Measurements from ENCODE around the gene CDH12.

Gene CDH12

DNA sequence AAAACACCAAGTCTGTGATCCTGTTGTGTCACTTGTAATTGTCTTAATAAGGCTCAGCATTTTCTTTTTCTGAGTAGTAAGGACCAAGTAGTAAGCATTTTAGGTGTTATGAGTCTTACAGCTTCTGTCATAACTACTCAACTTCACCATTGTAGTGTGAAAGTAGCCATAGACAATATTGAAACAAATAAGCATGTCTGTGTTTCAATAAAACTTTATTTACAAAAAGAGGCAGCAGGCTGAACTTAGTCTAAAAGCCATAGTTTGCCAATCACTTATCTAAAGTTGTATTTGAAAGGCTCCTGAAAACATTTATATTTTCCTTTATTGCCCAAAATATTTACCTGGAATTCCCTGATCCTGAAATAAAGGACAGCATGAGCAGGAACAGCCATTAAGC lies 796.1 kb downstream of the CDH12 start:
- no peaks in the 10 kb centered on the region for H3K27me3 ChIP-seq (ENCODE audit: low read depth, low read length)
- H3K79me2 ChIP-seq (ENCODE audit: low read length): no peaks in the 10 kb centered on the region
- no peaks in the 10 kb centered on the region for H4K20me1 ChIP-seq (ENCODE audit: insufficient read depth, low read length)
- H2AFZ ChIP-seq (ENCODE audit: low read depth, low read length): no peak overlapping the region
- TF ChIP-seq, protein P1, sequence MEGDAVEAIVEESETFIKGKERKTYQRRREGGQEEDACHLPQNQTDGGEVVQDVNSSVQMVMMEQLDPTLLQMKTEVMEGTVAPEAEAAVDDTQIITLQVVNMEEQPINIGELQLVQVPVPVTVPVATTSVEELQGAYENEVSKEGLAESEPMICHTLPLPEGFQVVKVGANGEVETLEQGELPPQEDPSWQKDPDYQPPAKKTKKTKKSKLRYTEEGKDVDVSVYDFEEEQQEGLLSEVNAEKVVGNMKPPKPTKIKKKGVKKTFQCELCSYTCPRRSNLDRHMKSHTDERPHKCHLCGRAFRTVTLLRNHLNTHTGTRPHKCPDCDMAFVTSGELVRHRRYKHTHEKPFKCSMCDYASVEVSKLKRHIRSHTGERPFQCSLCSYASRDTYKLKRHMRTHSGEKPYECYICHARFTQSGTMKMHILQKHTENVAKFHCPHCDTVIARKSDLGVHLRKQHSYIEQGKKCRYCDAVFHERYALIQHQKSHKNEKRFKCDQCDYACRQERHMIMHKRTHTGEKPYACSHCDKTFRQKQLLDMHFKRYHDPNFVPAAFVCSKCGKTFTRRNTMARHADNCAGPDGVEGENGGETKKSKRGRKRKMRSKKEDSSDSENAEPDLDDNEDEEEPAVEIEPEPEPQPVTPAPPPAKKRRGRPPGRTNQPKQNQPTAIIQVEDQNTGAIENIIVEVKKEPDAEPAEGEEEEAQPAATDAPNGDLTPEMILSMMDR (IDR thresholded peaks at IDR 0.05; ENCODE audit: low read depth, low read length): no peak
- TF ChIP-seq EZH2phosphoT487 (IDR thresholded peaks at IDR 0.05; ENCODE audit: low read depth): no peak
- H3K9ac ChIP-seq (ENCODE audit: low read length): no peak overlapping the region
- H3K4me2 ChIP-seq (ENCODE audit: low read length): no peak overlapping the region
- H3K27ac ChIP-seq (ENCODE audit: low read length): no peak overlapping the region
- no peak overlapping the region for H3K4me3 ChIP-seq (ENCODE audit: low read length)
- H3K36me3 ChIP-seq (replicated peaks; ENCODE audit: low read depth, low read length): no peaks in the 10 kb centered on the region
- no peaks in the 10 kb centered on the region for H3K4me1 ChIP-seq (ENCODE audit: low read length)
- H3K9me3 ChIP-seq (ENCODE audit: insufficient read depth, low read length): no peaks in the 10 kb centered on the region

DNA sequence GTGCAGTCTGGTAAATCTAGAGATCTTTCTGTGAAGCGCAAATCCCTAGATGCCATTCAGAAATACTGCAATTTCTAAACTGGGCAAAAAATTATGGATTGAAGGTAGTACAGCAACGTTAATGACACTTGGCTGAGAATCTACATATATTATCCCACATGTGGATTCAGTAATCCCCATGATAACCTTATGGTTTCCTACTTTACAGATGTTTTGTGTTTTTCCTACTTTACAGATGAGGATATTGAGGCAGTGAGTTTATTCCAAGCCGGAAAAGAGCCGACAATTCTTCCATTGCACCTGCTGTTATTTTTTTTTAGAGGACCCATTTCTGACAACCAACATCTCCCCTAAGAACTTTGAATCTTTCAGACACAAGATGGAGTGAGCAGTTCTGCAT lies 796.5 kb downstream of the CDH12 start:
- H3K4me1 ChIP-seq (ENCODE audit: low read length): no peaks in the 10 kb centered on the region
- H3K27ac ChIP-seq (ENCODE audit: low read length): no peak overlapping the region
- H4K20me1 ChIP-seq (ENCODE audit: insufficient read depth, low read length): no peaks in the 10 kb centered on the region
- no peak overlapping the region for H3K4me3 ChIP-seq (ENCODE audit: low read length)
- no peaks in the 10 kb centered on the region for H3K27me3 ChIP-seq (ENCODE audit: low read depth, low read length)
- no peaks in the 10 kb centered on the region for H3K36me3 ChIP-seq (replicated peaks; ENCODE audit: low read depth, low read length)
- H3K9ac ChIP-seq (ENCODE audit: low read length): no peak overlapping the region
- H3K9me3 ChIP-seq (ENCODE audit: insufficient read depth, low read length): no peaks in the 10 kb centered on the region
- no peaks in the 10 kb centered on the region for H3K79me2 ChIP-seq (ENCODE audit: low read length)
- no peak overlapping the region for H3K4me2 ChIP-seq (ENCODE audit: low read length)
- TF ChIP-seq EZH2phosphoT487 (IDR thresholded peaks at IDR 0.05; ENCODE audit: low read depth): no peak
- TF ChIP-seq, protein P1 (IDR thresholded peaks at IDR 0.05; ENCODE audit: low read depth, low read length): no peak
- H2AFZ ChIP-seq (ENCODE audit: low read depth, low read length): no peak overlapping the region

DNA sequence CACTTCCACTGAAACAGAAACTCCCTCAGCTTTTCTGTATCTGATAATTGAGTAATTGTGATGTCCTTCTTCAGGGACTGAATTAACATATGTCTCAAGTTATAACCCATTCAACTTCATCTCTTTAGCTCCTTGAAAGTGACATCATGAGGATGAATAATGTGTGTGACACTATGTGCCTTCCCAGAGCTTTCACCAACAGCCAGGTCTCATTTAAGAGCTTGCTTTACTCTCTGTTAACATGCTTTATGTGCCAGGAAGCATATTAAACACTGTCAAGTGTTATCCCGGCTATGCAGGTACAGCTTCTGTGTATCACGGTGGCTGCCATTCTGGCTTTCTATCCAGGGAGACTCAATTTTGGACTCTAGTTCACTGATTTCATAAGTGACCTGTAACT lies 799.9 kb downstream of the CDH12 start:
- no peak for TF ChIP-seq EZH2phosphoT487 (IDR thresholded peaks at IDR 0.05; ENCODE audit: low read depth)
- TF ChIP-seq, protein P1 (IDR thresholded peaks at IDR 0.05; ENCODE audit: low read depth, low read length): no peak
- Histone ChIP-seq H3K27ac (ENCODE audit: low read length) (no peak overlapping the region), H4K20me1 (ENCODE audit: insufficient read depth, low read length) (no peaks in the 10 kb centered on the region), H3K4me3 (ENCODE audit: low read length) (no peak overlapping the region), H2AFZ (ENCODE audit: low read depth, low read length) (no peak overlapping the region), H3K9me3 (ENCODE audit: insufficient read depth, low read length) (no peaks in the 10 kb centered on the region), H3K4me1 (ENCODE audit: low read length) (no peaks in the 10 kb centered on the region), H3K9ac (ENCODE audit: low read length) (no peak overlapping the region), H3K36me3 (replicated peaks; ENCODE audit: low read depth, low read length) (no peaks in the 10 kb centered on the region), H3K4me2 (ENCODE audit: low read length) (no peak overlapping the region), H3K27me3 (ENCODE audit: low read depth, low read length) (no peaks in the 10 kb centered on the region), H3K79me2 (ENCODE audit: low read length) (no peaks in the 10 kb centered on the region)

DNA sequence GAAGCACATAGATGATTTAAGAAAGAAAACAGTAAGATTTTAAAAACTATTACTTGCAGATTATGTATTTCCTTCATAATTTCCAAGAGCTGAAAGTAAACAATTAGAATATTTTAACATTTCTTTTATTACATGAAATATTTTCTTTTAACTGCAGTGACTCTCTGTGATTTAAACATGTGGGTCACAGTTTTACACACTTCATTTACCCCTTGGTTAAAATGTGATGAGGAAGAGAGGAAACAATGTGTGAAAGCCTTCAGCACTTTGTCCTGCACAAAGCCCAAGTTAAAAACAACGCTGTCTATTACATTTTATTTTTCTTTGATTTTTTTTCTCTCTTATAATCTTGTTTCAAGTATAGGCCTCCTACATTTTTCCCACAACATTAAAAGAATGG lies 801.3 kb downstream of the CDH12 start:
- H3K27ac ChIP-seq (ENCODE audit: low read length): no peak overlapping the region
- H3K4me3 ChIP-seq (ENCODE audit: low read length): no peak overlapping the region
- no peak overlapping the region for H2AFZ ChIP-seq (ENCODE audit: low read depth, low read length)
- TF ChIP-seq, protein P1 (IDR thresholded peaks at IDR 0.05; ENCODE audit: low read depth, low read length): no peak
- no peak for TF ChIP-seq EZH2phosphoT487 (IDR thresholded peaks at IDR 0.05; ENCODE audit: low read depth)
- H3K9ac ChIP-seq (ENCODE audit: low read length): no peak overlapping the region
- H3K79me2 ChIP-seq (ENCODE audit: low read length): no peaks in the 10 kb centered on the region
- H3K36me3 ChIP-seq (replicated peaks; ENCODE audit: low read depth, low read length): no peaks in the 10 kb centered on the region
- no peak overlapping the region for H3K4me2 ChIP-seq (ENCODE audit: low read length)
- no peaks in the 10 kb centered on the region for H3K9me3 ChIP-seq (ENCODE audit: insufficient read depth, low read length)
- H3K4me1 ChIP-seq (ENCODE audit: low read length): no peaks in the 10 kb centered on the region
- H4K20me1 ChIP-seq (ENCODE audit: insufficient read depth, low read length): no peaks in the 10 kb centered on the region
- H3K27me3 ChIP-seq (ENCODE audit: low read depth, low read length): no peaks in the 10 kb centered on the region
